Ovary (tissue), 9 donors: ENCODE measurements around the gene DLD. TPM values are rescaled to one million over a fixed set of nuclear protein-coding genes. Genes with fewer than 3 reads are reported as not detected.

Experiments
- DNase-seq, 5 donors: peaks; one replicate each; pipeline ENCODE4 v3.0.0-alpha.2; 2019 to 2020
- H3K27ac ChIP-seq, 2 donors: fragments of 200-600 bp; one replicate each; pipeline versions ENCODE4 v1.5.1 to v1.8.0; 2019 to 2022
- H3K27me3 ChIP-seq: fragments of 200-600 bp; one replicate; pipeline ENCODE4 v1.8.0; 2022
- H3K36me3 ChIP-seq: fragments of 200-600 bp; sonication (generic); one replicate; pipeline ENCODE4 v1.5.1; 2019
- H3K4me1 ChIP-seq: one replicate; pipeline ENCODE4 v1.8.1; 2013; ENCODE audit warnings: mild to moderate bottlenecking, moderate library complexity; ENCODE audit not compliant: insufficient read depth
- H3K4me3 ChIP-seq: fragments of 200-600 bp; sonication (generic); one replicate; pipeline ENCODE4 v1.5.1; 2017
- H3K9me3 ChIP-seq, 2 donors: fragments of 200-600 bp in 1 of 2; sonication (generic) in 1 of 2; one replicate each; pipeline versions ENCODE4 v1.5.1 to v1.8.1; 2013 to 2019; ENCODE audit warnings: mild to moderate bottlenecking in 1 of 2, moderate library complexity in 1 of 2
- EP300 ChIP-seq: sonication (generic); formaldehyde crosslinking; IDR thresholded peaks from one replicate; pipeline ENCODE4 v1.6.1; 2017; ENCODE audit warnings: antibody characterized with exemption
- POLR2A ChIP-seq: fragments of 450-650 bp; IDR thresholded peaks from one replicate; pipeline ENCODE4 v1.6.1; 2017; ENCODE audit warnings: antibody characterized with exemption, mild to moderate bottlenecking, moderate library complexity
- WGBS, 3 donors: extraction: QIAGEN DNeasy Blood & Tissue Kit in 1 of 3; methylation state at CpG; one replicate each; pipeline versions ENCODE4 v1.1.5 to v1.1.7; 2013 to 2017; 5-methylcytosine and 5-hydroxymethylcytosine counted together
- intact Hi-C, 4 donors: fragments of 100-400 bp; cut with DNase I; formaldehyde crosslinking; loops; one replicate each; pipeline versions ENCODE4 v1.11.0 to v1.15.1; 2022 to 2023
- polyA plus RNA-seq, 2 donors: library from polyadenylated mRNA; stranded (reverse); fragments of 200-250 nt in 1 of 2; fragments of 350-450 nt in 1 of 2; fragmentation: Illumina TruSeq in 1 of 2; extraction: RNeasy Lipid Tissue Mini Kit (QIAGEN cat#74804) in 1 of 2; gene quantifications; one replicate each; pipeline ENCODE4 v1.2.3, GENCODE V29; 2013 to 2014
- total RNA-seq, 7 donors: library from RNA; depleted of rRNA in 2 of 7; stranded (reverse); fragments of >200 nt in 2 of 7; fragmentation: NEBNext Ultra II Directional in 3 of 7; extraction: Animal tissue kit (Norgen Biotek cat#: 25700) in 3 of 7; gene quantifications; one replicate each; pipeline versions ENCODE4 v1.1.0 to v1.2.4, GENCODE V29; 2016 to 2023
- TF ChIP-seq, protein P1 (sequence below), 3 donors: fragments of 450-650 bp in 2 of 3; fragments of 200-600 bp in 1 of 3; IDR thresholded peaks; one replicate each; pipeline versions ENCODE4 v1.5.1 to v1.8.0; 2016 to 2022; ENCODE audit warnings: antibody characterized with exemption in 3 of 3, mild to moderate bottlenecking in 1 of 3
- donor health status: DM: no; HTN: no; CAD: no; lungs with moderate emphysema.
- donor health status: DM: no; HTN: no; CAD: no.
- donor health status: Bipolar disorder and iron deficiency.
- donor health status: DM: yes; HTN: yes; CAD: no.
- donor health status: DM: no; HTN: no; CAD: no.
- donor health status: DM: yes; HTN: yes; CAD: no.

Gene DLD
- total and polyA plus RNA-seq, 9 donors = 35.4 to 92.9 (median 49.7) TPM

DNA sequence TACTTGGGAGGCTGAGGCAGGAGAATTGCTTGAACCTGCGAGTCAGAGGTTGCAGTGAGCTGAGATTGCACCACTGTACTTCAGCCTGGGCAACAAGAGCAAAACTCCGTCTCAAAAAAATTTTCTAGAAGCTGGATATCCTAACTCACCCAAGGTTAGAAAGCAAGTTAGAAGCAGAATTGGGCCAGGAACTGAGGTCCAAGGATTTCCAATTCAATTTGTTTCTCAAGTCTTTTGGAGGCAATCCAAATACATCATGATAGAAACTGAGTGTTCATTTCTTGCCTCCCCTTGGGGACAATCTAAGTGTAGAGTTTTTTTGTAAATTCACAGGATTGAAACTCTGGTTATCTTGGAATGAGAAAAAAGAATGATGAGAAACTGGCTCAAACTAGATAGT, 66.5 kb downstream of the DLD start:
- H3K27ac ChIP-seq = no peak overlapping the region
- H3K4me3 ChIP-seq = no peak overlapping the region
- no peak for DNase-seq
- intact Hi-C loops = no loop called here
- peaks cover 12% of the 10 kb centered on the region for H3K4me1 ChIP-seq
- WGBS, 3 donors = 44 to 56% (median 52%) methylated on average over 2 of the region's 2 CpGs
- H3K9me3 ChIP-seq = no peaks in the 10 kb centered on the region
- no peaks in the 10 kb centered on the region for H3K27me3 ChIP-seq
- TF ChIP-seq, protein P1, sequence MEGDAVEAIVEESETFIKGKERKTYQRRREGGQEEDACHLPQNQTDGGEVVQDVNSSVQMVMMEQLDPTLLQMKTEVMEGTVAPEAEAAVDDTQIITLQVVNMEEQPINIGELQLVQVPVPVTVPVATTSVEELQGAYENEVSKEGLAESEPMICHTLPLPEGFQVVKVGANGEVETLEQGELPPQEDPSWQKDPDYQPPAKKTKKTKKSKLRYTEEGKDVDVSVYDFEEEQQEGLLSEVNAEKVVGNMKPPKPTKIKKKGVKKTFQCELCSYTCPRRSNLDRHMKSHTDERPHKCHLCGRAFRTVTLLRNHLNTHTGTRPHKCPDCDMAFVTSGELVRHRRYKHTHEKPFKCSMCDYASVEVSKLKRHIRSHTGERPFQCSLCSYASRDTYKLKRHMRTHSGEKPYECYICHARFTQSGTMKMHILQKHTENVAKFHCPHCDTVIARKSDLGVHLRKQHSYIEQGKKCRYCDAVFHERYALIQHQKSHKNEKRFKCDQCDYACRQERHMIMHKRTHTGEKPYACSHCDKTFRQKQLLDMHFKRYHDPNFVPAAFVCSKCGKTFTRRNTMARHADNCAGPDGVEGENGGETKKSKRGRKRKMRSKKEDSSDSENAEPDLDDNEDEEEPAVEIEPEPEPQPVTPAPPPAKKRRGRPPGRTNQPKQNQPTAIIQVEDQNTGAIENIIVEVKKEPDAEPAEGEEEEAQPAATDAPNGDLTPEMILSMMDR (IDR thresholded peaks at IDR 0.05) = no peak
- TF ChIP-seq POLR2A (no peak), EP300 (no peak)
- no peaks in the 10 kb centered on the region for H3K36me3 ChIP-seq

DNA sequence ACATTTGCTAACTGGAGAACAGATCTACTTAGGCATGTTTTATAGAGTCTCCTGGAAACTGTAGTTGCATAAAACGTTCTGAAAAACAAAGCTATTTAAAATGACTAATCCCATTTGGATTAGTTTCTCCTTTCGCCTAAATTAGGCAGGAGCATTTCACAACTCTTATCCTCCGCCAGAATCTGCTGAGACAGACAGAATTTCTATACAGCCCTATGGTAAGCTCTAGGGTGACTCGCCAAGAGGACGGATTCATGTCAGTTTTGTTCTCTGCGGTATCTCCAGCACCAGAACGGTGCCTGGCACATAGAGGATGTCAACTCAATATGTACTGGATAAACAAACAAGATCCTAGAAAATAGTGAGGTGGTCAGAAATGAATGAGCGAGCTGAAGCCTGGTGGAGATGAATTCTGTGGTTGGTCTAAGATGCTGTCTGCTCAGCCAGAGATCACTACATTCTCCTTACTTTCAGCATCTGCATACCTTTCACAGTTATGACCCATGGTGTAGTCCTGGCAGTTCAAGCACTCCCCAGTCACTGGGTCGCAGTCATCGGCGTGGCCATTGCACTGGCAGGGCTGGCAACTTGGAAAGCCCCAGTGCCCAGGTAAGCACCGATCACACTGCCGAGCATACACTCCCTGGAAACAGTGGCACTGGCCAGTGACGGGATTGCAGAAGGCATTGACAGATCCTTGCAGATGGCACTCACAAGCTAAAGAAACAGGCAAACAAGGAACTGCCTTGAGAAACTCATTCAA, 68.0 kb downstream of the DLD start:
- 73 to 81% (median 74%) methylated on average over 14 of the region's 14 CpGs for WGBS, 3 donors
- TF ChIP-seq, protein P1 (IDR thresholded peaks at IDR 0.05) = no peak
- TF ChIP-seq EP300 (no peak), POLR2A (no peak)
- H3K4me1 ChIP-seq = peaks cover 12% of the 10 kb centered on the region
- peak in 1 of 5 donors; percentile 54 for DNase-seq
- H3K36me3 ChIP-seq = no peaks in the 10 kb centered on the region
- no peak overlapping the region for H3K4me3 ChIP-seq
- H3K27me3 ChIP-seq = no peaks in the 10 kb centered on the region
- H3K27ac ChIP-seq = no peak overlapping the region
- no peaks in the 10 kb centered on the region for H3K9me3 ChIP-seq
- intact Hi-C loops = no loop called here

DNA sequence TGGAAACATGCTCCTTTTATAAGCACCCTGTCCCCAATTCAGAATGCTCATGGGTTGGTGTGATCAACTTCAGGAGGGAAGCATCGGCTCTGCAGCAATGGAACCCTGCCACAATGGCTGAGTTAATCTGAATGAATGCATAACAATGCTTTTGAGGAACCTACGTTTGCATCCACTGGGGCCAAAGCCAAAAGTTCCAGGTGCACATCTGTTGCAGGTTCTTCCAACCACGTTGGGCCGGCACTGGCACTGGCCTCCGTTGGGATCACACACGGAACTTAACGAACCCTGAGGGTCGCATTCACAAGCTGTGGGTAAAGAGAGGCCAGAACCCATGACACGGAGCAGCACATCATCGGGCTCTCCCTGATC, 68.5 kb downstream of the DLD start:
- 63 to 67% (median 67%) methylated on average over 10 of the region's 10 CpGs for WGBS, 3 donors
- no peaks in the 10 kb centered on the region for H3K36me3 ChIP-seq
- H3K4me3 ChIP-seq = no peak overlapping the region
- H3K27me3 ChIP-seq = no peaks in the 10 kb centered on the region
- intact Hi-C loops = no loop called here
- no peaks in the 10 kb centered on the region for H3K9me3 ChIP-seq
- no peak for DNase-seq
- no peak overlapping the region for H3K27ac ChIP-seq
- H3K4me1 ChIP-seq = peaks cover 12% of the 10 kb centered on the region
- TF ChIP-seq, protein P1 (IDR thresholded peaks at IDR 0.05) = no peak
- TF ChIP-seq EP300 (no peak), POLR2A (no peak)

DNA sequence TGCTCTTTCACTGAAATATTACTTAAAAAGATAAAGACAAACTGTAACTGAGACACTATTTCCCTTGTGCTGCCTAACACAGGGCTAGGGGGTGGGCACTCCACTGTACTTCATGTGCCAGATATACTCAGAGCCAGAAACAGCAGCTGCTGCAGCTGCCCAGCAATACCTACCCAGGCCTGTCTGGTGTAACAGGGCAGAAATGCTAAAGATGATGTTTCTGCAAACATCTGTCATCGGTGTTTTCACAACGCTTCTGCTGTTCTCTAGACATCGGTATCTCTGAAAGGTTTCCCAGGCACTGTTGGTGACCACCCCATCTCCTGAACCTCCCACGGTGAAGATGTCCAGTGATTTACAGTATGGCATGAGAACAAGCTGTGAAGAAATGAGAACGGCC, 69.3 kb downstream of the DLD start:
- Histone ChIP-seq H3K36me3 (no peaks in the 10 kb centered on the region), H3K27ac (peak overlapping the region in 1 of 2 donors; percentile 41), H3K4me1 (peaks cover 12% of the 10 kb centered on the region), H3K4me3 (no peak overlapping the region), H3K27me3 (no peaks in the 10 kb centered on the region), H3K9me3 (no peaks in the 10 kb centered on the region)
- intact Hi-C loops = no loop called here
- no peak for TF ChIP-seq POLR2A
- TF ChIP-seq, protein P1 (IDR thresholded peaks at IDR 0.05) = no peak
- TF ChIP-seq EP300 = no peak
- WGBS, 3 donors = 48 to 74% (median 62%) methylated on average over 5 of the region's 5 CpGs
- DNase-seq = no peak
